Neural cell (in vitro differentiated cells): ENCODE results near the gene LRFN3.

Experiments
- CTCF ChIP-seq: fragments of 450-650 bp; IDR thresholded peaks from 2 replicates; pipeline ENCODE4 v1.5.1; 2014; ENCODE audit warnings: antibody characterized with exemption, mild to moderate bottlenecking, moderate library complexity; ENCODE audit not compliant: poor library complexity, severe bottlenecking
- EP300 ChIP-seq: fragments of 450-650 bp; conservative IDR thresholded peaks from 2 replicates; pipeline ENCODE4 v1.6.1; 2014; ENCODE audit warnings: antibody characterized with exemption, mild to moderate bottlenecking, moderate library complexity; ENCODE audit not compliant: poor library complexity, severe bottlenecking
- EZH2 ChIP-seq: fragments of 200-600, 300-800 bp; shearing (Covaris generic), sonication (generic); IDR thresholded peaks from 2 replicates; pipeline ENCODE4 v1.6.1; 2014; ENCODE audit warnings: antibody characterized with exemption, low read length, borderline replicate concordance, mild to moderate bottlenecking; ENCODE audit not compliant: insufficient read depth, poor library complexity, severe bottlenecking
- POLR2AphosphoS5 ChIP-seq: IDR thresholded peaks from 2 replicates; pipeline ENCODE4 v1.6.1; 2012
- REST ChIP-seq: IDR thresholded peaks from 2 replicates; pipeline ENCODE4 v1.6.1; 2012; ENCODE audit warnings: borderline replicate concordance
- TAF1 ChIP-seq: IDR thresholded peaks from 2 replicates; pipeline ENCODE4 v1.6.1; 2012; ENCODE audit warnings: low read depth

GRCh38 chr19:35903550-35904179 is 32.5 kb upstream of the LRFN3 start:
- TF ChIP-seq POLR2AphosphoS5: no peak
- TF ChIP-seq CTCF: no peak
- no peak for TF ChIP-seq REST
- no peak for TF ChIP-seq EZH2
- no peak for TF ChIP-seq EP300
- no peak for TF ChIP-seq TAF1
